ENCODE results near the gene MYEF2. TPM values are rescaled to one million over a fixed set of nuclear protein-coding genes. Genes with fewer than 3 reads are reported as not detected.

The MYEF2 gene
- total and polyA plus RNA-seq, 8 donors = 6.0 to 193 (median 22.5) TPM

DNA sequence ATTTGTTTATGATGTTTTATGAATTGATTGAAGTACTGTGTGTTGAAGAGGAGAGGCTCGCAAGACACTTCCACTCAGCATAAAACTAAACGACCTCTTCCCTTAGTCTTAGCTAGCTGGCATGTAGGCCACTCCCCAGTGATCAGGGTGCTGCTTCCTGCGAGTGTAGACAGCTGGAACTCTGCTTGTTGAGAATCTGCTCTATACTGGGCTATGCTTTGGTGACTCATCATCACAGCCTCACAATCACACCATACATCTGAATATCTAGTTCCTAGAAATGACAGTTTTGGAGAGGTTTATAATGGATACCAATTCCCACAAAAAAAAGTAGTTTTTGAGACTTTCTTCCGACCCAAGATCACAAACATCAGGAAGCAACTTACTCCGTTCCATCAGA is 58.8 kb downstream of the MYEF2 start:
- no peaks in the 10 kb centered on the region for H3K36me3 ChIP-seq
- no peak overlapping the region for H3K4me3 ChIP-seq
- DNase-seq = no peak
- intact Hi-C loops (cut with DNase I; ENCODE audit: low total_unique reads) = no loop called here
- H3K4me1 ChIP-seq = peaks cover 0 to 7% (median 0%) of the 10 kb centered on the region in 4 donors
- no peaks in the 10 kb centered on the region for H3K9me3 ChIP-seq
- H3K27me3 ChIP-seq = no peaks in the 10 kb centered on the region
- WGBS, 5 donors = 62 to 67% (median 64%) methylated on average over 5 of the region's 5 CpGs
- no peak for TF ChIP-seq POLR2AphosphoS5 (IDR thresholded peaks at IDR 0.05)
- TF ChIP-seq EP300 (IDR thresholded peaks at IDR 0.05) = no peak
- no peak for TF ChIP-seq POLR2A (IDR thresholded peaks at IDR 0.05)
- H3K27ac ChIP-seq = no peak overlapping the region

DNA sequence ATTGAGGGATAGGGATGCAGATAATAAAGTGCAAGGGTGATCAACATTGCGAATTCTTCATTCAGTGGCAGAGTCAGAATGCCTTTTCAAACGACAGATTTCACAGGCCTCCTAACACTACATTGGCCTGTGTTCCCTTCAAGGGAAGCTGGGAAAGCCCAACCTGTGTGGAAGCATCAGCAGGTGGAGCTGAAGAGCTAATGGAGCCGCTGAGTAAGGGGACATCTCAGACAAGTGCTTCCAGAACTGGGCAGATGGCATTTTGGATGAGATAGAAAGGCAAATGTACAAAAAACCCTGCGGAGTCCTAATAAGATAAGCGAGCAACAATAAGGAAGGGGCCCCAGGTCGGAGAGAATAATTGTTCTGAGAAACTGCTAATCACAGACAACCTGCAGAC is 65.9 kb downstream of the MYEF2 start:
- TF ChIP-seq EP300 (IDR thresholded peaks at IDR 0.05) = no peak
- TF ChIP-seq, protein P1, sequence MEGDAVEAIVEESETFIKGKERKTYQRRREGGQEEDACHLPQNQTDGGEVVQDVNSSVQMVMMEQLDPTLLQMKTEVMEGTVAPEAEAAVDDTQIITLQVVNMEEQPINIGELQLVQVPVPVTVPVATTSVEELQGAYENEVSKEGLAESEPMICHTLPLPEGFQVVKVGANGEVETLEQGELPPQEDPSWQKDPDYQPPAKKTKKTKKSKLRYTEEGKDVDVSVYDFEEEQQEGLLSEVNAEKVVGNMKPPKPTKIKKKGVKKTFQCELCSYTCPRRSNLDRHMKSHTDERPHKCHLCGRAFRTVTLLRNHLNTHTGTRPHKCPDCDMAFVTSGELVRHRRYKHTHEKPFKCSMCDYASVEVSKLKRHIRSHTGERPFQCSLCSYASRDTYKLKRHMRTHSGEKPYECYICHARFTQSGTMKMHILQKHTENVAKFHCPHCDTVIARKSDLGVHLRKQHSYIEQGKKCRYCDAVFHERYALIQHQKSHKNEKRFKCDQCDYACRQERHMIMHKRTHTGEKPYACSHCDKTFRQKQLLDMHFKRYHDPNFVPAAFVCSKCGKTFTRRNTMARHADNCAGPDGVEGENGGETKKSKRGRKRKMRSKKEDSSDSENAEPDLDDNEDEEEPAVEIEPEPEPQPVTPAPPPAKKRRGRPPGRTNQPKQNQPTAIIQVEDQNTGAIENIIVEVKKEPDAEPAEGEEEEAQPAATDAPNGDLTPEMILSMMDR (IDR thresholded peaks at IDR 0.05) = peak in 1 of 7 experiments; percentile 5
- WGBS, 5 donors = 25 to 37% (median 30%) methylated on average over 6 of the region's 6 CpGs

DNA sequence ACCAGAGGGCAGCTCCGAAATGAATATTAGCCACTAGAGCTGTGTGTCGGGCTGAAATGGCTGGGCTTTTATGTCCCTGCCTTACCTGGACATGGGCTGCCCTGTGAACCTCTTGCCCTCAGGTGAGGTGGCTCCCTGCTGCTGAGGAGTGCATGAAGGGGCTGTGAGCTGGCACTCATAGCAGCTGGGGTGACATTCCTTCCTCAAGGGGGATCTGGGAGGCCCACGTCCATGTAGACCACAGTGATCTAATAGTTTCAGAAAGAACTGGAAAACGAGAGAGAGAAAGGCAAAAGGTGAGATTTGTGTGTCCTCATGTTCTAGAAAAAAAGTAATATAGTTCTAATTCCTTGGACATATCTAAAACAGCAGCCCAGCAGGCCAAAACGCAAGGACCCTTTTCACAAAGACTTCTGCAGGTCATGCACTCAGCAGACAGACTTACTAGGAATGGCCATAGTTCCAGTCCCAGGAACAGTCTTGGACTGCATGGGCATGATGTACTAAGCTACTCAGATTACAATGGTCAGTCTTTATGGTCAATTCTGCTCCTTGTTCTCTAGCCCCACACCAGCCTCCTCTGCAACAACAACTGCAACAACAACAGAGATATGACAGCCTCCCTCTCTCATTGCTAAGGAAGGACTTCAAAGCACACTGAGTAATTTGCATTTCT is 68.1 kb downstream of the MYEF2 start:
- H3K9me3 ChIP-seq = no peaks in the 10 kb centered on the region
- WGBS, 5 donors = 73 to 84% (median 79%) methylated on average over 5 of the region's 5 CpGs
- peaks cover 0 to 4% (median 0%) of the 10 kb centered on the region in 4 donors for H3K4me1 ChIP-seq
- H3K4me3 ChIP-seq = no peak overlapping the region
- H3K27me3 ChIP-seq = no peaks in the 10 kb centered on the region
- no peak overlapping the region for H3K27ac ChIP-seq
- H3K36me3 ChIP-seq = no peaks in the 10 kb centered on the region
- TF ChIP-seq POLR2A (IDR thresholded peaks at IDR 0.05) = no peak
- no peak for TF ChIP-seq EP300 (IDR thresholded peaks at IDR 0.05)
- TF ChIP-seq POLR2AphosphoS5 (IDR thresholded peaks at IDR 0.05) = no peak
- TF ChIP-seq, protein P1 (IDR thresholded peaks at IDR 0.05) = no peak
- no peak for DNase-seq
- intact Hi-C loops (cut with DNase I; ENCODE audit: low total_unique reads) = no loop called here

More for the DNA sequence above, 65.9 kb downstream of the MYEF2 start:
- Histone ChIP-seq H3K27ac (no peak overlapping the region), H3K4me3 (no peak overlapping the region), H3K4me1 (peaks cover 0 to 4% (median 0%) of the 10 kb centered on the region in 4 donors), H3K36me3 (no peaks in the 10 kb centered on the region), H3K9me3 (no peaks in the 10 kb centered on the region), H3K27me3 (no peaks in the 10 kb centered on the region)
- peak in 1 of 2 donors; percentile 60 for DNase-seq
- intact Hi-C loops (cut with DNase I; ENCODE audit: low total_unique reads) = no loop called here

DNA sequence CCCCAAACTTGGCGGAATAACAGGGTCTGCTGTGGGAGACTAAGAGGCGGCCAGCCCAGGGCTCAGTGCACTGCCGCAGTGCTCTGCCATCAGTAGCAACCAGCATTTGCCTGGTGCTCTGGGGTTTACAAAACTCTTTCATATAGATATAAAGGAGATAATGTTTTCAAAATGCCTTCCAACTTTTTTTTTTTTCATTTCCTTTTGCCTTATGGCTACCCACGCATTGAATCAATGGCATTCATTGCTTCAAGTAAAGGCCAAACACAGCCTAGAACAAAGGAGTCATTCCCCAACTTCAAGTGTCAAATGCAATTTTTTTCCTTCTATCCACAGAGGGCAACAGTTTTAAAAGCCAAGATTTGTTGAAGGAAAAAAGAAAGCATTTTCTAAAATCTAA is 68.9 kb downstream of the MYEF2 start:
- H3K36me3 ChIP-seq = no peaks in the 10 kb centered on the region
- 91 to 97% (median 95%) methylated on average over 4 of the region's 4 CpGs for WGBS, 5 donors
- DNase-seq = no peak
- H3K27me3 ChIP-seq = no peaks in the 10 kb centered on the region
- H3K27ac ChIP-seq = no peak overlapping the region
- TF ChIP-seq, protein P1 (IDR thresholded peaks at IDR 0.05) = no peak
- peaks cover 0 to 4% (median 0%) of the 10 kb centered on the region in 4 donors for H3K4me1 ChIP-seq
- no peaks in the 10 kb centered on the region for H3K9me3 ChIP-seq
- intact Hi-C loops (cut with DNase I; ENCODE audit: low total_unique reads) = no loop called here
- H3K4me3 ChIP-seq = no peak overlapping the region

DNA sequence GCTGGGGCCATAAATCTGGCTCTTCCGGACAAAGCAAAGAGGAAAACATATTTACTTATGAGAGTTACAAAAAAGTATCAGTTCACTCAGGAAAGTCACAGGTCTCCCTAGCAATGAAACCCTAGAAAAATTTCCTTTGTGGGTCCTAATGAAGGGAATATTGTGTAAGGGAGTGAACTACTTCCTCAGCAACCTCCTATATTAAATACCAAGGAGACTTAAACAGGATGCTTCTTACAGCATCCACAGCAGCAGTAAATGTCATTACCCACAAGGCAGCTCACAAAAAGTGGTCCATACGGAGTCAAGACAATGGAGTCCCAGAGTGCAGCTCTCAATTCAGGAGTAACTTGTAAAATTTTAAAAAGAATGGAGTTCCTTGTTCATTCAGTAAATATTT is 72.2 kb downstream of the MYEF2 start:
- Histone ChIP-seq H3K36me3 (no peaks in the 10 kb centered on the region), H3K27me3 (no peaks in the 10 kb centered on the region), H3K4me1 (peaks cover 0 to 13% (median 0%) of the 10 kb centered on the region in 4 donors), H3K4me3 (no peak overlapping the region), H3K9me3 (no peaks in the 10 kb centered on the region), H3K27ac (no peak overlapping the region)
- intact Hi-C loops (cut with DNase I; ENCODE audit: low total_unique reads) = no loop called here
- 49 to 60% (median 55%) methylated on average over 2 of the region's 2 CpGs for WGBS, 5 donors
- no peak for DNase-seq
- TF ChIP-seq, protein P1 (IDR thresholded peaks at IDR 0.05) = no peak
- TF ChIP-seq POLR2AphosphoS5 (IDR thresholded peaks at IDR 0.05) (no peak), POLR2A (IDR thresholded peaks at IDR 0.05) (no peak), EP300 (IDR thresholded peaks at IDR 0.05) (no peak)
